ENCODE measurements around the gene MIAT. TPM values are rescaled to one million over a fixed set of nuclear protein-coding genes. Genes with fewer than 3 reads are reported as not detected.
A peak's percentile ranks its signal among the peaks of the same experiment; 100 is the strongest.
"Not testable (repeated sequence)": the region's sequence is repeated elsewhere in the genome, so short reads cannot be mapped to it uniquely, and the experiment has no call there.

MIAT gene
- total RNA-seq, 1 experiment from 2014 or later = 0.48 TPM

- CTCF ChIA-PET = no interaction called here
- no peaks in the 10 kb centered on the region for H3F3A ChIP-seq (ENCODE audit: insufficient read depth, low read depth)
- intact Hi-C loops (cut with micrococcal nuclease; ENCODE audit: unreplicated experiment) = no loop called here
- no TSS peak for BruUV-seq (replicated peaks)
- no peaks in the 10 kb centered on the region for H3K79me2 ChIP-seq (ENCODE audit: low read depth)
- POLR2A ChIA-PET (ENCODE audit: unreplicated experiment) = no interaction called here
- H3K27ac ChIP-seq = no peak overlapping the region
- no peak overlapping the region for H3K4me2 ChIP-seq
- no peak overlapping the region for H3K4me3 ChIP-seq
- H3K36me3 ChIP-seq (ENCODE audit: low read depth) = no peaks in the 10 kb centered on the region
- DNase-seq = no peak
- no peaks in the 10 kb centered on the region for H4K20me1 ChIP-seq (ENCODE audit: insufficient read depth)
- H3K9me2 ChIP-seq (ENCODE audit: insufficient read depth) = no peaks in the 10 kb centered on the region
- H3K27me3 ChIP-seq (ENCODE audit: insufficient read depth, low read depth) = peaks cover 36% of the 10 kb centered on the region
- TF ChIP-seq EZH2 (IDR thresholded peaks at IDR 0.05; ENCODE audit: low read depth) = no peak
- TF ChIP-seq, protein P1, sequence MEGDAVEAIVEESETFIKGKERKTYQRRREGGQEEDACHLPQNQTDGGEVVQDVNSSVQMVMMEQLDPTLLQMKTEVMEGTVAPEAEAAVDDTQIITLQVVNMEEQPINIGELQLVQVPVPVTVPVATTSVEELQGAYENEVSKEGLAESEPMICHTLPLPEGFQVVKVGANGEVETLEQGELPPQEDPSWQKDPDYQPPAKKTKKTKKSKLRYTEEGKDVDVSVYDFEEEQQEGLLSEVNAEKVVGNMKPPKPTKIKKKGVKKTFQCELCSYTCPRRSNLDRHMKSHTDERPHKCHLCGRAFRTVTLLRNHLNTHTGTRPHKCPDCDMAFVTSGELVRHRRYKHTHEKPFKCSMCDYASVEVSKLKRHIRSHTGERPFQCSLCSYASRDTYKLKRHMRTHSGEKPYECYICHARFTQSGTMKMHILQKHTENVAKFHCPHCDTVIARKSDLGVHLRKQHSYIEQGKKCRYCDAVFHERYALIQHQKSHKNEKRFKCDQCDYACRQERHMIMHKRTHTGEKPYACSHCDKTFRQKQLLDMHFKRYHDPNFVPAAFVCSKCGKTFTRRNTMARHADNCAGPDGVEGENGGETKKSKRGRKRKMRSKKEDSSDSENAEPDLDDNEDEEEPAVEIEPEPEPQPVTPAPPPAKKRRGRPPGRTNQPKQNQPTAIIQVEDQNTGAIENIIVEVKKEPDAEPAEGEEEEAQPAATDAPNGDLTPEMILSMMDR (conservative IDR thresholded peaks at IDR 0.05) = no peak
- no peaks in the 10 kb centered on the region for H3K4me1 ChIP-seq (replicated peaks; ENCODE audit: insufficient read depth)
- H3K9me3 ChIP-seq (ENCODE audit: insufficient read depth, low read depth) = no peaks in the 10 kb centered on the region
- no peak overlapping the region for H2AFZ ChIP-seq
Measured at GRCh38 chr22:26610072-26610958, 47.1 kb upstream of the MIAT start.

DNA sequence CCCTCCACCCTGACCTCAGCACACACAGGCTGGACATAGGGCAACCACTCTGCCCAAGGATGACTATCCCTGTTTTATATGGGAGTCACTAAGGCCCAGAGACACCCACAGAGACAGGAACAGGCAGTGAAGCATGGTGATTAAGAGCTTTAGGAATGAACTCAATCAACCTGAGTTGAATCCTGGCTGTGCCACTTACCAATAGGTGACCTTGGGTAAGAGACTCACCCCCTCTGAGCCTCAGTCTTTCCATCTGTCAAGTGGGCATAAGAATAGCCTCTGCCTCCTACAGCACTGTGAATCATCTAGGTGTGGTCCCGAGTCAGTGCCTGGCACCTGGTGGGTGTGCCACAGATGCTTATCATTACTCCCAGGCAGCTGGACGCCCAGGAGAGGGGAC, 46.4 kb upstream of the MIAT start:
- Histone ChIP-seq H3K27me3 (ENCODE audit: insufficient read depth, low read depth) (peaks cover 41% of the 10 kb centered on the region), H3F3A (ENCODE audit: insufficient read depth, low read depth) (no peaks in the 10 kb centered on the region), H3K4me1 (replicated peaks; ENCODE audit: insufficient read depth) (no peaks in the 10 kb centered on the region), H2AFZ (no peak overlapping the region), H3K9me3 (ENCODE audit: insufficient read depth, low read depth) (no peaks in the 10 kb centered on the region), H3K27ac (no peak overlapping the region), H3K9me2 (ENCODE audit: insufficient read depth) (no peaks in the 10 kb centered on the region), H3K36me3 (ENCODE audit: low read depth) (no peaks in the 10 kb centered on the region), H3K4me2 (no peak overlapping the region), H3K4me3 (no peak overlapping the region), H3K79me2 (ENCODE audit: low read depth) (no peaks in the 10 kb centered on the region), H4K20me1 (ENCODE audit: insufficient read depth) (no peaks in the 10 kb centered on the region)
- BruUV-seq (replicated peaks) = no TSS peak
- DNase-seq = peak in 1 of 2 experiments; percentile 4
- POLR2A ChIA-PET (ENCODE audit: unreplicated experiment) = no interaction called here
- intact Hi-C loops (cut with micrococcal nuclease; ENCODE audit: unreplicated experiment) = no loop called here
- CTCF ChIA-PET = no interaction called here
- TF ChIP-seq EZH2 (IDR thresholded peaks at IDR 0.05; ENCODE audit: low read depth) = no peak

GRCh38 chr22:26612652-26613051, 44.7 kb upstream of the MIAT start:
- intact Hi-C loops (cut with micrococcal nuclease; ENCODE audit: unreplicated experiment) = no loop called here
- TF ChIP-seq, protein P1 (conservative IDR thresholded peaks at IDR 0.05) = no peak
- no peak for TF ChIP-seq EZH2 (IDR thresholded peaks at IDR 0.05; ENCODE audit: low read depth)
- Histone ChIP-seq H2AFZ (no peak overlapping the region), H3K27me3 (ENCODE audit: insufficient read depth, low read depth) (peaks cover 54% of the 10 kb centered on the region), H3K4me1 (replicated peaks; ENCODE audit: insufficient read depth) (no peaks in the 10 kb centered on the region), H4K20me1 (ENCODE audit: insufficient read depth) (no peaks in the 10 kb centered on the region), H3K27ac (no peak overlapping the region), H3K9me3 (ENCODE audit: insufficient read depth, low read depth) (no peaks in the 10 kb centered on the region), H3K79me2 (ENCODE audit: low read depth) (no peaks in the 10 kb centered on the region), H3K4me3 (no peak overlapping the region), H3K4me2 (no peak overlapping the region), H3K36me3 (ENCODE audit: low read depth) (no peaks in the 10 kb centered on the region), H3K9me2 (ENCODE audit: insufficient read depth) (no peaks in the 10 kb centered on the region), H3F3A (ENCODE audit: insufficient read depth, low read depth) (no peaks in the 10 kb centered on the region)
- POLR2A ChIA-PET (ENCODE audit: unreplicated experiment) = no interaction called here
- no TSS peak for BruUV-seq (replicated peaks)
- DNase-seq = no peak
- CTCF ChIA-PET = no interaction called here

DNA sequence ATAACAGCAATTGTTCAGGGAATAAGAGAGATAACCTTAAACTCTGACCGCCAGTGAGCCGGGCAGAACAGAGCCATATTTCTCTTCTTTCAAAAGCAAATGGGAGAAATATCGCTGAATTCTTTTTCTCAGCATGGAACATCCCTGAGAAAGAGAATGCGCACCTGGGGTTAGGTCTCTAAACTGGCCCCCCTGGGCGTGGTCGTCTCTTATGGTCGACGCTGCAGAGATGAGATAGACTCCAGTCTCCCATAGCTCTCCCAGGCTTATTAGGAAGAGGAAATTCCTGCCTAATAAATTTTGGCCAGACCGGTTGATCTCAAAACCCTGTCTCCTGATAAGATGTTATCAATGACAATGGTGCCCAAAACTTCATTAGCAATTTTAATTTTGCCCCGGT, 43.6 kb upstream of the MIAT start:
- H3K4me1 ChIP-seq (replicated peaks; ENCODE audit: insufficient read depth); H3F3A ChIP-seq (ENCODE audit: insufficient read depth, low read depth); POLR2A ChIA-PET (ENCODE audit: unreplicated experiment); H3K36me3 ChIP-seq (ENCODE audit: low read depth); H4K20me1 ChIP-seq (ENCODE audit: insufficient read depth); H3K9me2 ChIP-seq (ENCODE audit: insufficient read depth); CTCF ChIA-PET; DNase-seq; BruUV-seq (replicated peaks); H3K79me2 ChIP-seq (ENCODE audit: low read depth); H3K27ac ChIP-seq; H2AFZ ChIP-seq; intact Hi-C loops (cut with micrococcal nuclease; ENCODE audit: unreplicated experiment); H3K4me3 ChIP-seq; H3K9me3 ChIP-seq (ENCODE audit: insufficient read depth, low read depth); H3K4me2 ChIP-seq: not testable (repeated sequence)
- H3K27me3 ChIP-seq (ENCODE audit: insufficient read depth, low read depth) = peaks cover 49% of the 10 kb centered on the region
